ENCODE data around the gene TBX5. TPM values are rescaled to one million over a fixed set of nuclear protein-coding genes. Genes with fewer than 3 reads are reported as not detected.

The TBX5 gene
- total and polyA plus RNA-seq, 2 donors (not counting 1 experiment from before 2014, with no cell fraction given): not detected

GRCh38 chr12:114416028-114416427 lies 10.1 kb upstream of the TBX5 start:
- no peaks in the 10 kb centered on the region for H3K79me2 ChIP-seq (ENCODE audit: control insufficient read depth, insufficient read depth, low read length)
- peaks cover 0 to 62% (median 21%) of the 10 kb centered on the region in 4 experiments for H3K27me3 ChIP-seq (replicated peaks in 1 of 4; ENCODE audit: control extremely low read depth in 1 of 4, control insufficient read depth in 3 of 4, insufficient read depth in 4 of 4, low read length in 3 of 4)
- no peak overlapping the region for H3K4me3 Mint-ChIP-seq
- H3K9me3 Mint-ChIP-seq (ENCODE audit: insufficient read depth): no peaks in the 10 kb centered on the region
- no peaks in the 10 kb centered on the region for H3K36me3 ChIP-seq (replicated peaks in 1 of 2; ENCODE audit: control extremely low read depth in 1 of 2, control insufficient read depth in 1 of 2, extremely low read depth in 1 of 2, insufficient read depth in 2 of 2, low read length in 1 of 2)
- no peaks in the 10 kb centered on the region for H3K4me1 Mint-ChIP-seq
- no peak overlapping the region for H3K4me2 ChIP-seq (replicated peaks; ENCODE audit: low read depth, low read length, poor library complexity, severe bottlenecking)
- intact Hi-C loops (cut with micrococcal nuclease): no loop called here
- no peaks in the 10 kb centered on the region for H3K4me1 ChIP-seq (ENCODE audit: control insufficient read depth in 2 of 2, insufficient read depth in 2 of 2, low read length in 2 of 2)
- peaks cover 62% of the 10 kb centered on the region for H3K27me3 Mint-ChIP-seq
- no peaks in the 10 kb centered on the region for H4K20me1 ChIP-seq (ENCODE audit: control insufficient read depth, insufficient read depth, low read length, poor library complexity, severe bottlenecking)
- H3K27ac ChIP-seq (ENCODE audit: low read length in 2 of 2): no peak overlapping the region
- ChIA-PET POLR2A (no interaction called here), CTCF (no interaction called here)
- no peak for TF ChIP-seq EZH2 (IDR thresholded peaks at IDR 0.05; ENCODE audit: borderline replicate concordance, insufficient read depth, low read depth, low read length, poor library complexity, severe bottlenecking)
- TF ChIP-seq, protein P1, sequence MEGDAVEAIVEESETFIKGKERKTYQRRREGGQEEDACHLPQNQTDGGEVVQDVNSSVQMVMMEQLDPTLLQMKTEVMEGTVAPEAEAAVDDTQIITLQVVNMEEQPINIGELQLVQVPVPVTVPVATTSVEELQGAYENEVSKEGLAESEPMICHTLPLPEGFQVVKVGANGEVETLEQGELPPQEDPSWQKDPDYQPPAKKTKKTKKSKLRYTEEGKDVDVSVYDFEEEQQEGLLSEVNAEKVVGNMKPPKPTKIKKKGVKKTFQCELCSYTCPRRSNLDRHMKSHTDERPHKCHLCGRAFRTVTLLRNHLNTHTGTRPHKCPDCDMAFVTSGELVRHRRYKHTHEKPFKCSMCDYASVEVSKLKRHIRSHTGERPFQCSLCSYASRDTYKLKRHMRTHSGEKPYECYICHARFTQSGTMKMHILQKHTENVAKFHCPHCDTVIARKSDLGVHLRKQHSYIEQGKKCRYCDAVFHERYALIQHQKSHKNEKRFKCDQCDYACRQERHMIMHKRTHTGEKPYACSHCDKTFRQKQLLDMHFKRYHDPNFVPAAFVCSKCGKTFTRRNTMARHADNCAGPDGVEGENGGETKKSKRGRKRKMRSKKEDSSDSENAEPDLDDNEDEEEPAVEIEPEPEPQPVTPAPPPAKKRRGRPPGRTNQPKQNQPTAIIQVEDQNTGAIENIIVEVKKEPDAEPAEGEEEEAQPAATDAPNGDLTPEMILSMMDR (IDR thresholded peaks at IDR 0.05): no peak
- ATAC-seq (ENCODE audit: low read depth) (no peak), DNase-seq (no peak)
- no peak overlapping the region for H3K27ac Mint-ChIP-seq
- no peak overlapping the region for H3K9ac ChIP-seq (ENCODE audit: low read length)
- no peak overlapping the region for H3K4me3 ChIP-seq (ENCODE audit: control extremely low read depth in 1 of 5, extremely low read depth in 1 of 5, insufficient read depth in 1 of 5, low read depth in 2 of 5, low read length in 4 of 5)
- peaks cover 0 to 21% (median 0%) of the 10 kb centered on the region in 3 donors for H3K9me3 ChIP-seq (ENCODE audit: control extremely low read depth in 1 of 3, control insufficient read depth in 2 of 3, insufficient read depth in 1 of 3, low read length in 2 of 3)
- WGBS (ENCODE audit: insufficient coverage): 76% methylated on average over 4 of the region's 4 CpGs
- H2AFZ ChIP-seq (ENCODE audit: insufficient read depth, low read depth, low read length, poor library complexity, severe bottlenecking): no peak overlapping the region

DNA sequence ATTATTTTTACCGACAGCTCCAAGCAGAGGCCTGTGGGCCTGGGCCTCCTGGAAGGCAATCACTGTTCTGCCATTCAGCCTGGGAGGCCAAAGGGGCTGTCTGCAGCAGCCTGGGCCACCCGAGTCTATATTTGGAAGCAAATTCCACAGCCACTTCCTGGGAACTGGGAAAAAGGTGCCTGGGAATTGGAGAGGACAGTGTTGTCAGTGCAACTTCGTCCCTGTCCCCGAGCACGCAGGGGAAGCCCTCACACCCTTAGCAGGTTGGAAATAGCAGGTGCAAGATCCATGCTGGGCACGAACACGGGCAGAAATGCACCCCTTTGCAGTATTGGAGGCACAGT lies 9.6 kb upstream of the TBX5 start:
- Mint-ChIP-seq H3K4me1 (no peaks in the 10 kb centered on the region), H3K9me3 (ENCODE audit: insufficient read depth) (no peaks in the 10 kb centered on the region), H3K4me3 (no peak overlapping the region), H3K27me3 (peaks cover 65% of the 10 kb centered on the region), H3K27ac (no peak overlapping the region)
- ATAC-seq (ENCODE audit: low read depth): no peak
- Histone ChIP-seq H3K9ac (ENCODE audit: low read length) (no peak overlapping the region), H3K4me1 (ENCODE audit: control insufficient read depth in 2 of 2, insufficient read depth in 2 of 2, low read length in 2 of 2) (no peaks in the 10 kb centered on the region), H2AFZ (ENCODE audit: insufficient read depth, low read depth, low read length, poor library complexity, severe bottlenecking) (no peak overlapping the region), H3K36me3 (replicated peaks in 1 of 2; ENCODE audit: control extremely low read depth in 1 of 2, control insufficient read depth in 1 of 2, extremely low read depth in 1 of 2, insufficient read depth in 2 of 2, low read length in 1 of 2) (no peaks in the 10 kb centered on the region), H3K4me2 (replicated peaks; ENCODE audit: low read depth, low read length, poor library complexity, severe bottlenecking) (no peak overlapping the region), H3K27ac (ENCODE audit: low read length in 2 of 2) (no peak overlapping the region), H4K20me1 (ENCODE audit: control insufficient read depth, insufficient read depth, low read length, poor library complexity, severe bottlenecking) (no peaks in the 10 kb centered on the region), H3K9me3 (ENCODE audit: control extremely low read depth in 1 of 3, control insufficient read depth in 2 of 3, insufficient read depth in 1 of 3, low read length in 2 of 3) (peaks cover 0 to 21% (median 0%) of the 10 kb centered on the region in 3 donors), H3K27me3 (replicated peaks in 1 of 4; ENCODE audit: control extremely low read depth in 1 of 4, control insufficient read depth in 3 of 4, insufficient read depth in 4 of 4, low read length in 3 of 4) (peaks cover 0 to 62% (median 27%) of the 10 kb centered on the region in 4 experiments), H3K4me3 (ENCODE audit: control extremely low read depth in 1 of 5, extremely low read depth in 1 of 5, insufficient read depth in 1 of 5, low read depth in 2 of 5, low read length in 4 of 5) (no peak overlapping the region), H3K79me2 (ENCODE audit: control insufficient read depth, insufficient read depth, low read length) (no peaks in the 10 kb centered on the region)
- WGBS (ENCODE audit: insufficient coverage): 36% methylated on average over 5 of the region's 7 CpGs
- POLR2A ChIA-PET: no interaction called here
- CTCF ChIA-PET: no interaction called here
- intact Hi-C loops (cut with micrococcal nuclease): no loop called here
- DNase-seq: no peak
- TF ChIP-seq, protein P1 (IDR thresholded peaks at IDR 0.05): no peak
- no peak for TF ChIP-seq EZH2 (IDR thresholded peaks at IDR 0.05; ENCODE audit: borderline replicate concordance, insufficient read depth, low read depth, low read length, poor library complexity, severe bottlenecking)

All from B cell (primary cell).